H9 (cell line): Measurements from ENCODE around the gene GRIP1. TPM values are rescaled to one million over a fixed set of nuclear protein-coding genes. Genes with fewer than 3 reads are reported as not detected.

Experiments used
- DNase-seq: peaks from one replicate; pipeline ENCODE4 v3.0.0-alpha.2; 2017
- H2AFZ ChIP-seq: one replicate; pipeline ENCODE4 v1.6.1; 2013; ENCODE audit warnings: mild to moderate bottlenecking, low read length, control low read depth, moderate library complexity
- H2AK5ac ChIP-seq: 2 replicates; pipeline ENCODE4 v1.6.1; 2013; ENCODE audit warnings: low read length, control low read depth, mixed read lengths; ENCODE audit not compliant: insufficient read length
- H2BK120ac ChIP-seq: one replicate; pipeline ENCODE4 v1.6.1; 2013; ENCODE audit warnings: low read depth, mild to moderate bottlenecking, low read length, control low read depth, inconsistent platforms; ENCODE audit not compliant: poor library complexity, severe bottlenecking
- H2BK12ac ChIP-seq: 2 replicates; pipeline ENCODE4 v1.6.1; 2013; ENCODE audit warnings: low read length, control low read depth, mixed read lengths, low read depth; ENCODE audit not compliant: insufficient read length
- H2BK15ac ChIP-seq: 2 replicates; pipeline ENCODE4 v1.6.1; 2013; ENCODE audit warnings: low read depth, low read length, control low read depth
- H2BK20ac ChIP-seq: one replicate; pipeline ENCODE4 v1.6.1; 2013; ENCODE audit warnings: low read depth, mild to moderate bottlenecking, low read length, control low read depth, inconsistent platforms; ENCODE audit not compliant: poor library complexity, severe bottlenecking
- H2BK5ac ChIP-seq: 2 replicates; pipeline ENCODE4 v1.6.1; 2013; ENCODE audit warnings: low read length, control low read depth, mixed read lengths; ENCODE audit not compliant: insufficient read length
- H3K14ac ChIP-seq: 2 replicates; pipeline ENCODE4 v1.6.1; 2013; ENCODE audit warnings: low read length, control low read depth; ENCODE audit not compliant: insufficient read depth
- H3K18ac ChIP-seq: 2 replicates; pipeline ENCODE4 v1.6.1; 2013; ENCODE audit warnings: low read depth, mild to moderate bottlenecking, mixed read lengths, low read length, control low read depth; ENCODE audit not compliant: insufficient read length
- H3K23ac ChIP-seq: 2 replicates; pipeline ENCODE4 v1.6.1; 2013; ENCODE audit warnings: low read length, control low read depth, mixed read lengths, low read depth; ENCODE audit not compliant: insufficient read length
- H3K23me2 ChIP-seq: 2 replicates; pipeline ENCODE4 v1.6.1; 2013; ENCODE audit warnings: low read depth, mild to moderate bottlenecking, mixed read lengths, low read length, control low read depth; ENCODE audit not compliant: insufficient read length, poor library complexity, severe bottlenecking
- H3K27ac ChIP-seq: 2 replicates; pipeline ENCODE4 v1.5.1; 2013; ENCODE audit warnings: low read length, control low read depth, mixed read lengths, low read depth; ENCODE audit not compliant: insufficient read length
- H3K27me3 ChIP-seq: 2 replicates; pipeline ENCODE4 v1.6.1; 2013; ENCODE audit warnings: low read length, control low read depth, inconsistent platforms; ENCODE audit not compliant: insufficient read depth
- H3K4ac ChIP-seq: 2 replicates; pipeline ENCODE4 v1.6.1; 2013; ENCODE audit warnings: low read depth, mild to moderate bottlenecking, control low read depth, inconsistent platforms, low read length, moderate library complexity
- H3K4me1 ChIP-seq: 2 replicates; pipeline ENCODE4 v1.6.1; 2013; ENCODE audit warnings: low read length, control low read depth, inconsistent platforms; ENCODE audit not compliant: insufficient read depth
- H3K4me2 ChIP-seq: 2 replicates; pipeline ENCODE4 v1.6.1; 2013; ENCODE audit warnings: low read length, control low read depth, mixed read lengths; ENCODE audit not compliant: insufficient read length, insufficient read depth
- H3K56ac ChIP-seq: 2 replicates; pipeline ENCODE4 v1.6.1; 2013; ENCODE audit warnings: low read depth, mild to moderate bottlenecking, mixed read lengths, low read length, control low read depth; ENCODE audit not compliant: insufficient read length
- H3K79me1 ChIP-seq: 2 replicates; pipeline ENCODE4 v1.6.1; 2013; ENCODE audit warnings: low read depth, mild to moderate bottlenecking, moderate library complexity, low read length, control low read depth, inconsistent platforms; ENCODE audit not compliant: insufficient read depth, poor library complexity, severe bottlenecking
- H3K79me2 ChIP-seq: 2 replicates; pipeline ENCODE4 v1.6.1; 2013; ENCODE audit warnings: low read length, control low read depth, inconsistent platforms; ENCODE audit not compliant: insufficient read depth
- H3K9ac ChIP-seq: 2 replicates; pipeline ENCODE4 v1.6.1; 2013; ENCODE audit warnings: low read length, control low read depth, mixed read lengths; ENCODE audit not compliant: insufficient read length; ENCODE audit errors: extremely low read depth
- H3K9me3 ChIP-seq: one replicate; pipeline ENCODE4 v1.6.1; 2013; ENCODE audit warnings: low read depth, low read length, inconsistent platforms; ENCODE audit not compliant: control insufficient read depth
- H3T11ph ChIP-seq: one replicate; pipeline ENCODE4 v1.6.1; 2013; ENCODE audit warnings: mild to moderate bottlenecking, low read length, control low read depth, inconsistent platforms
- H4K20me1 ChIP-seq: one replicate; pipeline ENCODE4 v1.6.1; 2013; ENCODE audit not compliant: control insufficient read depth, insufficient read length, insufficient read depth
- H4K5ac ChIP-seq: 2 replicates; pipeline ENCODE4 v1.6.1; 2013; ENCODE audit warnings: low read depth, mild to moderate bottlenecking, mixed read lengths, low read length, control low read depth; ENCODE audit not compliant: insufficient read length
- H4K8ac ChIP-seq: replicated peaks from 2 replicates; pipeline ENCODE4 v1.6.1; 2013; ENCODE audit warnings: low read length, control low read depth, mixed read lengths, low read depth; ENCODE audit not compliant: insufficient read length
- H4K91ac ChIP-seq: 2 replicates; pipeline ENCODE4 v1.6.1; 2013; ENCODE audit warnings: low read depth, mild to moderate bottlenecking, moderate library complexity, mixed read lengths, low read length, control low read depth; ENCODE audit not compliant: insufficient read length
- H3K27ac Mint-ChIP-seq, 3 experiments: 2 replicates in 2 of 3; 3 replicates in 1 of 3; pipeline ENCODE4 v1.8.0; 2020 to 2021; ENCODE audit warnings: mixed read lengths in 3 of 3, mild to moderate bottlenecking in 1 of 3, moderate library complexity in 1 of 3
- H3K27me3 Mint-ChIP-seq: 2 replicates; pipeline ENCODE4 v1.8.0; 2021; ENCODE audit warnings: low read depth, mild to moderate bottlenecking, moderate library complexity, mixed read lengths
- H3K36me3 Mint-ChIP-seq, 3 experiments: 2 replicates in 2 of 3; 3 replicates in 1 of 3; pipeline ENCODE4 v1.8.0; 2020 to 2021; ENCODE audit warnings: low read depth in 3 of 3, mixed read lengths in 3 of 3; ENCODE audit not compliant: insufficient read depth in 1 of 3
- H3K4me1 Mint-ChIP-seq, 2 experiments: 2 replicates each; pipeline ENCODE4 v1.8.0; 2020; ENCODE audit warnings: mixed read lengths in 2 of 2
- H3K4me3 Mint-ChIP-seq, 2 experiments: 2 replicates in 1 of 2; 3 replicates in 1 of 2; pipeline ENCODE4 v1.8.0; 2020 to 2021; ENCODE audit warnings: mild to moderate bottlenecking in 2 of 2, mixed read lengths in 2 of 2, moderate library complexity in 1 of 2
- H3K9me3 Mint-ChIP-seq, 2 experiments: 2 replicates in 1 of 2; 3 replicates in 1 of 2; pipeline ENCODE4 v1.8.0; 2020; ENCODE audit warnings: mild to moderate bottlenecking in 2 of 2, mixed read lengths in 2 of 2, moderate library complexity in 1 of 2
- WGBS: extraction: QIAGEN DNeasy Blood & Tissue Kit; methylation state at CpG from one replicate; pipeline ENCODE4 v1.1.7; 2013; ENCODE audit warnings: missing lambda C conversion rate, low lambda C conversion rate, mixed read lengths; ENCODE audit not compliant: insufficient read length; ENCODE audit errors: extremely low coverage; 5-methylcytosine and 5-hydroxymethylcytosine counted together
- total RNA-seq: library from RNA; stranded (reverse); gene quantifications from 2 replicates; pipeline ENCODE4 v1.2.1, GENCODE V29; 2021
- TF ChIP-seq, protein P1 (sequence below): fragments of 200-600 bp; sonication (generic); conservative IDR thresholded peaks from 3 replicates; pipeline ENCODE4 v1.8.0; 2021; ENCODE audit warnings: antibody characterized with exemption, mild to moderate bottlenecking

GRIP1 gene
- total RNA-seq, 1 experiment from 2014 or later = 19.5 TPM

DNA sequence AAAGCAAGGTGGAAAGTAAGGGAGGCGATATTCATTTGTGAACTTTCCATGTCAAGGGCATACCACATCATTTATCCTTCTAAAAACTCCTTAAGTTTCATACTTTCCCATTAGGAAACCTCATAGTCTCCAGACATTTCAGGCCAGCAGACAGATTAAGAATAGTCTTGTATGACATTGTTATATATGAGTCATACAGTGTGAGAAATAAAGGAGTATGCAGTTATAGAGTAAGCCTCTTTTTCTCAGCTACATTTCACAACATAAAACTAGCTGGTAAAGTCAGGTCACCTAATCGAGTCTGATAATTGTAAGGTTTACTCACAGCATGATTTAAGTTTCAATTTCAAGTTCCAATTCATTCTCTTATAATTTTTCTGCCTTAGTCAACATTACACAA, 164.3 kb downstream of the GRIP1 start:
- Histone ChIP-seq H4K5ac (no peak overlapping the region), H3K79me1 (no peaks in the 10 kb centered on the region), H3K27me3 (no peaks in the 10 kb centered on the region), H3K23me2 (no peaks in the 10 kb centered on the region), H3K79me2 (no peaks in the 10 kb centered on the region), H3K27ac (no peak overlapping the region), H4K8ac (no peak overlapping the region), H2AK5ac (no peak overlapping the region), H2BK12ac (no peak overlapping the region), H3K14ac (no peak overlapping the region), H4K20me1 (no peaks in the 10 kb centered on the region), H3K9me3 (no peaks in the 10 kb centered on the region), H3K23ac (no peak overlapping the region), H2BK120ac (no peak overlapping the region), H3T11ph (no peak overlapping the region), H3K4me2 (no peak overlapping the region), H2BK5ac (no peak overlapping the region), H2AFZ (no peak overlapping the region), H2BK15ac (no peak overlapping the region), H3K56ac (no peak overlapping the region), H4K91ac (no peak overlapping the region), H3K9ac (no peak overlapping the region), H3K4ac (no peak overlapping the region), H2BK20ac (no peak overlapping the region), H3K4me1 (peaks cover 3% of the 10 kb centered on the region; the same call in 1 of the 2 replicates), H3K18ac (no peak overlapping the region)
- Mint-ChIP-seq H3K27ac (no peak overlapping the region), H3K9me3 (peaks cover 0 to 3% of the 10 kb centered on the region in 2 experiments; a peak in 3 of 5 replicates), H3K4me3 (no peak overlapping the region), H3K27me3 (no peaks in the 10 kb centered on the region), H3K4me1 (peaks cover 15 to 26% of the 10 kb centered on the region in 2 experiments), H3K36me3 (peaks cover 5 to 13% (median 5%) of the 10 kb centered on the region in 3 experiments; a peak in 6 of 7 replicates)
- TF ChIP-seq, protein P1, sequence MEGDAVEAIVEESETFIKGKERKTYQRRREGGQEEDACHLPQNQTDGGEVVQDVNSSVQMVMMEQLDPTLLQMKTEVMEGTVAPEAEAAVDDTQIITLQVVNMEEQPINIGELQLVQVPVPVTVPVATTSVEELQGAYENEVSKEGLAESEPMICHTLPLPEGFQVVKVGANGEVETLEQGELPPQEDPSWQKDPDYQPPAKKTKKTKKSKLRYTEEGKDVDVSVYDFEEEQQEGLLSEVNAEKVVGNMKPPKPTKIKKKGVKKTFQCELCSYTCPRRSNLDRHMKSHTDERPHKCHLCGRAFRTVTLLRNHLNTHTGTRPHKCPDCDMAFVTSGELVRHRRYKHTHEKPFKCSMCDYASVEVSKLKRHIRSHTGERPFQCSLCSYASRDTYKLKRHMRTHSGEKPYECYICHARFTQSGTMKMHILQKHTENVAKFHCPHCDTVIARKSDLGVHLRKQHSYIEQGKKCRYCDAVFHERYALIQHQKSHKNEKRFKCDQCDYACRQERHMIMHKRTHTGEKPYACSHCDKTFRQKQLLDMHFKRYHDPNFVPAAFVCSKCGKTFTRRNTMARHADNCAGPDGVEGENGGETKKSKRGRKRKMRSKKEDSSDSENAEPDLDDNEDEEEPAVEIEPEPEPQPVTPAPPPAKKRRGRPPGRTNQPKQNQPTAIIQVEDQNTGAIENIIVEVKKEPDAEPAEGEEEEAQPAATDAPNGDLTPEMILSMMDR = no peak
- no CpG with 5 or more reads among the region's 2 CpGs for WGBS
- DNase-seq = no peak
